ENCODE data around the gene RPH3AL.

GRCh38 chr17:345992-346785 is 6.4 kb downstream of the RPH3AL start:
- TF ChIP-seq POLR2A (IDR thresholded peaks at IDR 0.05), result no peak
- TF ChIP-seq, protein P1, sequence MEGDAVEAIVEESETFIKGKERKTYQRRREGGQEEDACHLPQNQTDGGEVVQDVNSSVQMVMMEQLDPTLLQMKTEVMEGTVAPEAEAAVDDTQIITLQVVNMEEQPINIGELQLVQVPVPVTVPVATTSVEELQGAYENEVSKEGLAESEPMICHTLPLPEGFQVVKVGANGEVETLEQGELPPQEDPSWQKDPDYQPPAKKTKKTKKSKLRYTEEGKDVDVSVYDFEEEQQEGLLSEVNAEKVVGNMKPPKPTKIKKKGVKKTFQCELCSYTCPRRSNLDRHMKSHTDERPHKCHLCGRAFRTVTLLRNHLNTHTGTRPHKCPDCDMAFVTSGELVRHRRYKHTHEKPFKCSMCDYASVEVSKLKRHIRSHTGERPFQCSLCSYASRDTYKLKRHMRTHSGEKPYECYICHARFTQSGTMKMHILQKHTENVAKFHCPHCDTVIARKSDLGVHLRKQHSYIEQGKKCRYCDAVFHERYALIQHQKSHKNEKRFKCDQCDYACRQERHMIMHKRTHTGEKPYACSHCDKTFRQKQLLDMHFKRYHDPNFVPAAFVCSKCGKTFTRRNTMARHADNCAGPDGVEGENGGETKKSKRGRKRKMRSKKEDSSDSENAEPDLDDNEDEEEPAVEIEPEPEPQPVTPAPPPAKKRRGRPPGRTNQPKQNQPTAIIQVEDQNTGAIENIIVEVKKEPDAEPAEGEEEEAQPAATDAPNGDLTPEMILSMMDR (IDR thresholded peaks at IDR 0.05), result no peak

Data from testis (tissue), 2 donors.